Liver (tissue), 9 donors: ENCODE results near the gene IL13. TPM values are rescaled to one million over a fixed set of nuclear protein-coding genes. Genes with fewer than 3 reads are reported as not detected.

Experiments used
- DNase-seq: peaks from one replicate; pipeline ENCODE4 v3.0.0-alpha.2; 2017; ENCODE audit warnings: low spot score
- H3K27ac ChIP-seq, 2 donors: one replicate each; pipeline ENCODE4 v1.7.0; 2013; ENCODE audit warnings: inconsistent platforms in 2 of 2, low read length in 2 of 2, control low read depth in 1 of 2, low read depth in 1 of 2, mild to moderate bottlenecking in 1 of 2
- H3K27me3 ChIP-seq, 4 donors: one replicate each; pipeline versions ENCODE4 v1.6.1 to v1.7.0; 2013; ENCODE audit warnings: low read length in 3 of 4, inconsistent platforms in 1 of 4, mild to moderate bottlenecking in 1 of 4, moderate library complexity in 1 of 4; ENCODE audit not compliant: control insufficient read depth in 4 of 4, insufficient read depth in 4 of 4
- H3K36me3 ChIP-seq, 4 donors: one replicate each; pipeline versions ENCODE4 v1.6.1 to v1.7.0; 2013; ENCODE audit warnings: low read length in 3 of 4, mild to moderate bottlenecking in 3 of 4, low read depth in 1 of 4, moderate library complexity in 1 of 4; ENCODE audit not compliant: control insufficient read depth in 4 of 4, insufficient read depth in 3 of 4
- H3K4me1 ChIP-seq, 4 donors: one replicate each; pipeline versions ENCODE4 v1.6.1 to v1.7.0; 2013; ENCODE audit warnings: low read length in 3 of 4, mild to moderate bottlenecking in 3 of 4, moderate library complexity in 1 of 4; ENCODE audit not compliant: control insufficient read depth in 4 of 4, insufficient read depth in 4 of 4
- H3K4me3 ChIP-seq, 3 donors: one replicate each; pipeline versions ENCODE4 v1.6.1 to v1.7.0; 2013; ENCODE audit warnings: low read length in 3 of 3, control low read depth in 1 of 3, low read depth in 1 of 3, mild to moderate bottlenecking in 1 of 3
- H3K9ac ChIP-seq, 2 donors: one replicate each; pipeline ENCODE4 v1.7.0; 2013; ENCODE audit warnings: low read length in 2 of 2, mild to moderate bottlenecking in 2 of 2, moderate library complexity in 2 of 2, control low read depth in 1 of 2, low read depth in 1 of 2
- H3K9me3 ChIP-seq, 4 donors: one replicate each; pipeline versions ENCODE4 v1.6.1 to v1.7.0; 2013; ENCODE audit warnings: low read length in 3 of 4; ENCODE audit not compliant: control insufficient read depth in 4 of 4
- EGR1 ChIP-seq, 2 donors: IDR thresholded peaks; 2 replicates each; pipeline ENCODE4 v1.6.1; 2016 to 2018; ENCODE audit warnings: antibody characterized with exemption in 2 of 2, low read depth in 2 of 2
- FOXA1 ChIP-seq: IDR thresholded peaks from 2 replicates; pipeline ENCODE4 v1.6.1; 2016; ENCODE audit warnings: antibody characterized with exemption
- FOXA2 ChIP-seq: IDR thresholded peaks from 2 replicates; pipeline ENCODE4 v1.6.1; 2016; ENCODE audit warnings: antibody characterized with exemption
- GABPA ChIP-seq, 2 donors: IDR thresholded peaks in 1 of 2; conservative IDR thresholded peaks in 1 of 2; 2 replicates each; pipeline ENCODE4 v1.6.1; 2016; ENCODE audit warnings: antibody characterized with exemption in 2 of 2, mild to moderate bottlenecking in 1 of 2, moderate library complexity in 1 of 2
- HNF4A ChIP-seq, 2 donors: conservative IDR thresholded peaks; 2 replicates each; pipeline ENCODE4 v1.6.1; 2016; ENCODE audit warnings: antibody characterized with exemption in 2 of 2, mild to moderate bottlenecking in 2 of 2
- JUND ChIP-seq, 2 donors: IDR thresholded peaks; 2 replicates each; pipeline ENCODE4 v1.6.1; 2016; ENCODE audit warnings: antibody characterized with exemption in 2 of 2
- NR2F2 ChIP-seq: IDR thresholded peaks from 2 replicates; pipeline ENCODE4 v1.6.1; 2016; ENCODE audit warnings: antibody characterized with exemption
- RAD21 ChIP-seq, 2 donors: IDR thresholded peaks; 2 replicates each; pipeline ENCODE4 v1.6.1; 2016; ENCODE audit warnings: antibody characterized with exemption in 2 of 2, mild to moderate bottlenecking in 2 of 2
- RXRA ChIP-seq, 2 donors: IDR thresholded peaks; 2 replicates each; pipeline ENCODE4 v1.6.1; 2017 to 2018; ENCODE audit warnings: antibody characterized with exemption in 2 of 2, mild to moderate bottlenecking in 1 of 2
- SP1 ChIP-seq: IDR thresholded peaks from 2 replicates; pipeline ENCODE4 v1.6.1; 2018; ENCODE audit warnings: antibody characterized with exemption, mild to moderate bottlenecking
- WGBS: extraction: QIAGEN DNeasy Blood & Tissue Kit; methylation state at CpG from one replicate; pipeline ENCODE4 v1.1.7; 2013; 5-methylcytosine and 5-hydroxymethylcytosine counted together
- polyA plus RNA-seq, 2 donors: library from polyadenylated mRNA; stranded (reverse) in 1 of 2; unstranded in 1 of 2; fragments of 200-250 nt in 1 of 2; fragments of >200 nt in 1 of 2; fragmentation: Nextera tagmentation in 1 of 2; extraction: Ambion mirVana in 1 of 2; gene quantifications; one replicate each; pipeline versions ENCODE4 v1.2.1 to v1.2.3, GENCODE V29; 2013 to 2015
- total RNA-seq, 2 donors: library from RNA; depleted of rRNA; stranded (reverse); fragments of >200 nt; gene quantifications; one replicate each; pipeline ENCODE4 v1.2.3, GENCODE V29; 2014
- TF ChIP-seq, protein P1 (sequence below): IDR thresholded peaks from 2 replicates; pipeline ENCODE4 v1.6.1; 2016; ENCODE audit warnings: antibody characterized with exemption
- TF ChIP-seq, protein P2 (sequence below): IDR thresholded peaks from 2 replicates; pipeline ENCODE4 v1.6.1; 2016; ENCODE audit warnings: antibody characterized with exemption, mild to moderate bottlenecking
- TF ChIP-seq, protein P3 (sequence below): IDR thresholded peaks from 2 replicates; pipeline ENCODE4 v1.6.1; 2016; ENCODE audit warnings: antibody characterized with exemption
- donor health status: healthy.
- donor health status: healthy.
- donor health status: healthy.
- donor health status: healthy.
- donor health status: healthy.

Gene IL13
- total and polyA plus RNA-seq, 4 donors, result not detected

DNA sequence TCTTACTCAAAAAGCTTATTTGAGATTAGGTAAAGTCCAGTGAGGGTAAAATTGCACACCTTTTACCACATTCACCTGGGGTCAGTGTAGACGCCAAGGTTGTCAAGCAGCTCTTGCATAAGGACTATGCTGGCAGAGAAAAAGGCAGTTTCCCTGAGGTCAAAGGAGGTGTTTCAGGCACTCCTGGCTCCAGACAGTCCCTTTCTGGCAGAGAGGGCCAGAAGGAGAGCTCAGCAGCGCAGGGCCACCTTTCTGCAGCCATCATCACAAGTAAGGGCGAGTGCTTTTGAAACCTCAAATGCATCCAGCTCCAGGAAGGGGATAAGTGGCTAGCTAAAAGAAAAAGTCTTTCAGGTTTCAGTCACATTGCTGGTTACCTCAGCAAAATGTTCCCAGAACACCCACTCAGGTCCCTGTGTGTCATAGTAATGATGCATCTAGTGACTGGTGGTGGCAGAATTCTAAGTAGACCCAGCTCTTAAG lies 16.7 kb upstream of the IL13 start (continued):
- TF ChIP-seq, protein P1, sequence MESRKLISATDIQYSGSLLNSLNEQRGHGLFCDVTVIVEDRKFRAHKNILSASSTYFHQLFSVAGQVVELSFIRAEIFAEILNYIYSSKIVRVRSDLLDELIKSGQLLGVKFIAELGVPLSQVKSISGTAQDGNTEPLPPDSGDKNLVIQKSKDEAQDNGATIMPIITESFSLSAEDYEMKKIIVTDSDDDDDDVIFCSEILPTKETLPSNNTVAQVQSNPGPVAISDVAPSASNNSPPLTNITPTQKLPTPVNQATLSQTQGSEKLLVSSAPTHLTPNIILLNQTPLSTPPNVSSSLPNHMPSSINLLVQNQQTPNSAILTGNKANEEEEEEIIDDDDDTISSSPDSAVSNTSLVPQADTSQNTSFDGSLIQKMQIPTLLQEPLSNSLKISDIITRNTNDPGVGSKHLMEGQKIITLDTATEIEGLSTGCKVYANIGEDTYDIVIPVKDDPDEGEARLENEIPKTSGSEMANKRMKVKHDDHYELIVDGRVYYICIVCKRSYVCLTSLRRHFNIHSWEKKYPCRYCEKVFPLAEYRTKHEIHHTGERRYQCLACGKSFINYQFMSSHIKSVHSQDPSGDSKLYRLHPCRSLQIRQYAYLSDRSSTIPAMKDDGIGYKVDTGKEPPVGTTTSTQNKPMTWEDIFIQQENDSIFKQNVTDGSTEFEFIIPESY, result no peak
- no peak for TF ChIP-seq RAD21 (IDR thresholded peaks at IDR 0.05)

DNA sequence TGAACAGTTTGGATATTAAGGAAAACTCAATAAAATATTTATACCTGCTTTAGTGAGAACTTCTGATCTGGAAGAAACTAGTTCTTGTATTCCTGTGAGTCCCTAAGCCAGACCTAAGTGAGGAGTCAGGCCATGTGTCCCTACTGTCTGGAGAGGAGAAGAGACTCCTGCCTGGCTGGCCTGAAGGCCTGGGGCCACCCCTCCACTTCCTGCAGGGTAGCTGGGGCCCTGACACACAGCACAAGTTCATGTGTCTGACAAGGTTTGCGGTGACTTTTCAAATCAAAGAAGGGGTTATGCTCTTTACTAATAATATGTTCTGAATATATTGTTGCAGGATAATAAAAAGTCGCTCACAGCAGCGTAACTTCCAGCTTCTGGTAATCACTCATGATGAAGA lies 16.1 kb upstream of the IL13 start:
- H3K27ac ChIP-seq, result no peak overlapping the region
- peaks cover 0 to 47% (median 33%) of the 10 kb centered on the region in 4 donors for H3K36me3 ChIP-seq
- no peaks in the 10 kb centered on the region for H3K27me3 ChIP-seq
- H3K9ac ChIP-seq, result no peak overlapping the region
- 96% methylated on average over 3 of the region's 3 CpGs for WGBS
- no peak for DNase-seq
- TF ChIP-seq, protein P2, sequence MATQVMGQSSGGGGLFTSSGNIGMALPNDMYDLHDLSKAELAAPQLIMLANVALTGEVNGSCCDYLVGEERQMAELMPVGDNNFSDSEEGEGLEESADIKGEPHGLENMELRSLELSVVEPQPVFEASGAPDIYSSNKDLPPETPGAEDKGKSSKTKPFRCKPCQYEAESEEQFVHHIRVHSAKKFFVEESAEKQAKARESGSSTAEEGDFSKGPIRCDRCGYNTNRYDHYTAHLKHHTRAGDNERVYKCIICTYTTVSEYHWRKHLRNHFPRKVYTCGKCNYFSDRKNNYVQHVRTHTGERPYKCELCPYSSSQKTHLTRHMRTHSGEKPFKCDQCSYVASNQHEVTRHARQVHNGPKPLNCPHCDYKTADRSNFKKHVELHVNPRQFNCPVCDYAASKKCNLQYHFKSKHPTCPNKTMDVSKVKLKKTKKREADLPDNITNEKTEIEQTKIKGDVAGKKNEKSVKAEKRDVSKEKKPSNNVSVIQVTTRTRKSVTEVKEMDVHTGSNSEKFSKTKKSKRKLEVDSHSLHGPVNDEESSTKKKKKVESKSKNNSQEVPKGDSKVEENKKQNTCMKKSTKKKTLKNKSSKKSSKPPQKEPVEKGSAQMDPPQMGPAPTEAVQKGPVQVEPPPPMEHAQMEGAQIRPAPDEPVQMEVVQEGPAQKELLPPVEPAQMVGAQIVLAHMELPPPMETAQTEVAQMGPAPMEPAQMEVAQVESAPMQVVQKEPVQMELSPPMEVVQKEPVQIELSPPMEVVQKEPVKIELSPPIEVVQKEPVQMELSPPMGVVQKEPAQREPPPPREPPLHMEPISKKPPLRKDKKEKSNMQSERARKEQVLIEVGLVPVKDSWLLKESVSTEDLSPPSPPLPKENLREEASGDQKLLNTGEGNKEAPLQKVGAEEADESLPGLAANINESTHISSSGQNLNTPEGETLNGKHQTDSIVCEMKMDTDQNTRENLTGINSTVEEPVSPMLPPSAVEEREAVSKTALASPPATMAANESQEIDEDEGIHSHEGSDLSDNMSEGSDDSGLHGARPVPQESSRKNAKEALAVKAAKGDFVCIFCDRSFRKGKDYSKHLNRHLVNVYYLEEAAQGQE, result no peak
- TF ChIP-seq HNF4A (conservative IDR thresholded peaks at IDR 0.05), result no peak
- no peak overlapping the region for H3K4me3 ChIP-seq
- no peaks in the 10 kb centered on the region for H3K9me3 ChIP-seq
- H3K4me1 ChIP-seq, result peaks cover 0 to 4% (median 0%) of the 10 kb centered on the region in 4 donors

DNA sequence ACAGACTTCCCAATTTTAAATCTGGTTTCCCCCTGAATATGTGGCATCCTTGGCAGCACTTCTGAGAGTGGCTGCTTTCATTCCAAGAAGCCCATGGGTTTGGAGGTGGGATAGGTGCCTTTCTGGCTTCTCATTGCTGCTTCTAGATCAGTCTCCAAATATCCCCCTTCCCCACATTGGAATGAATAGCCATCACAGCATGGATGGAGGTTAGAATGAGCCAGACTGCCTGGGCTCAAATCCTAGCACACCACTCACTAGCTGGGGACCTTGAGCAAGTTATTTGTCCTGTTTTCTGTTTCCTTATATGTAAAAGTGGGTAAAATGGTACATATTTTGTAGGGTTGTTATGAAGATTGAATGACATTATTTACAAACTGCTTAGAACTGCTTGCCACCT lies 13.8 kb upstream of the IL13 start:
- Histone ChIP-seq H3K36me3 (peaks cover 0 to 30% (median 22%) of the 10 kb centered on the region in 4 donors), H3K27me3 (no peaks in the 10 kb centered on the region), H3K4me3 (no peak overlapping the region), H3K27ac (no peak overlapping the region), H3K4me1 (peaks cover 0 to 4% (median 0%) of the 10 kb centered on the region in 4 donors), H3K9me3 (peaks cover 0 to 2% (median 0%) of the 10 kb centered on the region in 4 donors), H3K9ac (no peak overlapping the region)
- TF ChIP-seq, protein P2, result no peak
- TF ChIP-seq RAD21 (IDR thresholded peaks at IDR 0.05) (no peak), EGR1 (IDR thresholded peaks at IDR 0.05; ENCODE audit: low read depth in 2 of 2) (no peak), SP1 (no peak), FOXA1 (no peak), GABPA (IDR thresholded peaks at IDR 0.05 in 1 of 2, conservative IDR thresholded peaks at IDR 0.05 in 1 of 2) (no peak), FOXA2 (no peak), RXRA (IDR thresholded peaks at IDR 0.05) (no peak), NR2F2 (no peak), JUND (IDR thresholded peaks at IDR 0.05) (no peak)
- TF ChIP-seq, protein P3, sequence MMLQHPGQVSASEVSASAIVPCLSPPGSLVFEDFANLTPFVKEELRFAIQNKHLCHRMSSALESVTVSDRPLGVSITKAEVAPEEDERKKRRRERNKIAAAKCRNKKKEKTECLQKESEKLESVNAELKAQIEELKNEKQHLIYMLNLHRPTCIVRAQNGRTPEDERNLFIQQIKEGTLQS, result no peak
- DNase-seq, result no peak
